Peyer's patch (tissue), 4 donors: ENCODE data around the gene RGPD4. TPM values are rescaled to one million over a fixed set of nuclear protein-coding genes. Genes with fewer than 3 reads are reported as not detected.
"Not testable (repeated sequence)": the region's sequence is repeated elsewhere in the genome, so short reads cannot be mapped to it uniquely, and the experiment has no call there.

Experiments used
- DNase-seq, 3 donors: peaks; one replicate each; pipeline ENCODE4 v3.0.0-alpha.2; 2017 to 2019
- H3K27ac ChIP-seq, 4 donors: fragments of 200-600 bp; sonication (generic); one replicate each; pipeline ENCODE4 v1.5.1; 2016 to 2019
- H3K27me3 ChIP-seq, 2 donors: fragments of 200-600 bp; sonication (generic); one replicate each; pipeline ENCODE4 v1.5.1; 2019
- H3K36me3 ChIP-seq, 3 donors: fragments of 200-600 bp; sonication (generic); one replicate each; pipeline ENCODE4 v1.5.1; 2016 to 2019
- H3K4me1 ChIP-seq, 4 donors: fragments of 200-600 bp; sonication (generic); one replicate each; pipeline ENCODE4 v1.5.1; 2016 to 2019
- H3K4me3 ChIP-seq, 4 donors: fragments of 200-600 bp; sonication (generic); 1 replicate in 3 of 4; 2 replicates in 1 of 4; pipeline ENCODE4 v1.5.1; 2016 to 2019; ENCODE audit warnings: mild to moderate bottlenecking in 1 of 4
- H3K9me3 ChIP-seq, 4 donors: fragments of 200-600 bp; sonication (generic); one replicate each; pipeline ENCODE4 v1.5.1; 2016 to 2019; ENCODE audit warnings: mild to moderate bottlenecking in 1 of 4
- POLR2A ChIP-seq, 2 donors: fragments of 450-650 bp; IDR thresholded peaks; one replicate each; pipeline ENCODE4 v1.5.1; 2017; ENCODE audit warnings: antibody characterized with exemption in 2 of 2, mild to moderate bottlenecking in 2 of 2, moderate library complexity in 2 of 2
- total RNA-seq, 4 donors: library from RNA; depleted of rRNA; stranded (reverse); fragments of >200 nt; gene quantifications; one replicate each; pipeline ENCODE4 v1.1.0, GENCODE V29; 2016
- TF ChIP-seq, protein P1 (sequence below), 6 experiments: fragments of 450-650 bp in 4 of 6; fragments of 200-600 bp in 2 of 6; sonication (generic) in 1 of 6; IDR thresholded peaks; one replicate each; pipeline ENCODE4 v1.5.1; 2017 to 2019; ENCODE audit warnings: antibody characterized with exemption in 6 of 6, mild to moderate bottlenecking in 3 of 6, moderate library complexity in 1 of 6

The RGPD4 gene
- total RNA-seq, 4 donors from 2014 or later = not detected

DNA sequence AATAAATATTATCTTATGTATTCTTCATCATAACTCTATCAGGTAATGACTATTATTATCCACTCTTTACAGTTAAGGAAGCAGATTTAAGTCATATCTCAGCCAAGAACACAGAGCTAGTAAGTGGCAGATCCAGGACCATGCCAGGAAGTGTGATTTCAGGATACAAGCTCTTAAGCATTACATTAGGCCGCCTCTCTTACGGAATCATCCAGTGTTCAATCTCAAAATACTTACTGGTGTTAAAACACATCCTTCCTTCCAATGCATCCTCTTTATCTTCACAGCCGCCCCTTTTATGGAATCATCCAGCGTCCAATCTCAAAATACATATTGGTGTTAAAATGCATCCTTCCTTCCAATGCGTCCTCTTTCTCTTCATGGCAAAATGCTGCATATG lies 14.7 kb upstream of the RGPD4 start:
- Histone ChIP-seq H3K4me1 (no peaks in the 10 kb centered on the region), H3K27me3 (no peaks in the 10 kb centered on the region), H3K9me3 (no peaks in the 10 kb centered on the region), H3K4me3 (no peak overlapping the region), H3K27ac (no peak overlapping the region), H3K36me3 (no peaks in the 10 kb centered on the region)
- DNase-seq = no peak
- TF ChIP-seq, protein P1, sequence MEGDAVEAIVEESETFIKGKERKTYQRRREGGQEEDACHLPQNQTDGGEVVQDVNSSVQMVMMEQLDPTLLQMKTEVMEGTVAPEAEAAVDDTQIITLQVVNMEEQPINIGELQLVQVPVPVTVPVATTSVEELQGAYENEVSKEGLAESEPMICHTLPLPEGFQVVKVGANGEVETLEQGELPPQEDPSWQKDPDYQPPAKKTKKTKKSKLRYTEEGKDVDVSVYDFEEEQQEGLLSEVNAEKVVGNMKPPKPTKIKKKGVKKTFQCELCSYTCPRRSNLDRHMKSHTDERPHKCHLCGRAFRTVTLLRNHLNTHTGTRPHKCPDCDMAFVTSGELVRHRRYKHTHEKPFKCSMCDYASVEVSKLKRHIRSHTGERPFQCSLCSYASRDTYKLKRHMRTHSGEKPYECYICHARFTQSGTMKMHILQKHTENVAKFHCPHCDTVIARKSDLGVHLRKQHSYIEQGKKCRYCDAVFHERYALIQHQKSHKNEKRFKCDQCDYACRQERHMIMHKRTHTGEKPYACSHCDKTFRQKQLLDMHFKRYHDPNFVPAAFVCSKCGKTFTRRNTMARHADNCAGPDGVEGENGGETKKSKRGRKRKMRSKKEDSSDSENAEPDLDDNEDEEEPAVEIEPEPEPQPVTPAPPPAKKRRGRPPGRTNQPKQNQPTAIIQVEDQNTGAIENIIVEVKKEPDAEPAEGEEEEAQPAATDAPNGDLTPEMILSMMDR (IDR thresholded peaks at IDR 0.05) = no peak
- no peak for TF ChIP-seq POLR2A (IDR thresholded peaks at IDR 0.05)

DNA sequence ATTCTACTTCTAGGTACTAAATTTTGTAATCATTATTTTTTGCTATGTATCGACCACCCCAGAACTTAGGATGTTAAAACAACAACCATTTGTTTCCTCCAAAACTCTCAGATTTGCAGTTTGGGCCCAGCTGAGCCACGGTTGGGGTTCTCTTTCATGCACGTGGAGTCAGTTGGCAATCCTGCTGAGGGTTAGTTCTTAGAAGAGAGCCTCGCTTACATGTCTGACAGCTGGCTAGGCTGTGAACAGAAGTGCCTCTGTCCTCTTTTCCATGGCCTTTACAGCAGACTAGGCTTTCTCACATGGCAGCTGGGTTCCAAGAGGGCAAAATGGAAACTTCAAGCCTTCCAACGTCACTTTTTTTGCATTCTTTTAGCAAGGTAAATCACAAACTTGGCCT lies 9.3 kb upstream of the RGPD4 start:
- no peaks in the 10 kb centered on the region for H3K4me1 ChIP-seq
- DNase-seq = no peak
- H3K27me3 ChIP-seq = no peaks in the 10 kb centered on the region
- H3K36me3 ChIP-seq = no peaks in the 10 kb centered on the region
- H3K4me3 ChIP-seq = no peak overlapping the region
- no peaks in the 10 kb centered on the region for H3K9me3 ChIP-seq
- H3K27ac ChIP-seq = no peak overlapping the region
- no peak for TF ChIP-seq POLR2A (IDR thresholded peaks at IDR 0.05)
- TF ChIP-seq, protein P1 (IDR thresholded peaks at IDR 0.05) = no peak

DNA sequence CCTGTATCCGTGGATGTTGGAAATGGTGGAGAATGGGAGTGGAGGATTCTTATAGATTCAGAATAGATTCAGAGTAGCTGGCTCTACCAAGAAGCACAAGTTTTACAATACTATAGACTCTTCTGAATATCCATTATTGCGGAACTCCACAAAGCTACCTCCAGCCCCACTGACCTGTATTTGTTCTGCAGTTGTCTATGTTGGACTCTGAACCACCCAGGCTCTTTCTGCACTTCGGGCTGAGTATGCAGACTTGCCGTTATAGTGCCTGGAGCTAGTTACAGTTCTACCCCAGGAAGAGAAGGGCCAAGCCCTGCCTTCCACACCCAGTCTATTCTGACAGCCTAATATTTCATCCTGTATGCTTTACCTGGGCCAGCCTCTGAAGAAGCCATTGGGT lies 4.4 kb upstream of the RGPD4 start:
- Histone ChIP-seq H3K9me3 (no peaks in the 10 kb centered on the region), H3K36me3 (no peaks in the 10 kb centered on the region), H3K4me3 (no peak overlapping the region), H3K4me1 (no peaks in the 10 kb centered on the region), H3K27ac (no peak overlapping the region), H3K27me3 (no peaks in the 10 kb centered on the region)
- no peak for DNase-seq
- no peak for TF ChIP-seq POLR2A (IDR thresholded peaks at IDR 0.05)
- TF ChIP-seq, protein P1 (IDR thresholded peaks at IDR 0.05) = no peak

DNA sequence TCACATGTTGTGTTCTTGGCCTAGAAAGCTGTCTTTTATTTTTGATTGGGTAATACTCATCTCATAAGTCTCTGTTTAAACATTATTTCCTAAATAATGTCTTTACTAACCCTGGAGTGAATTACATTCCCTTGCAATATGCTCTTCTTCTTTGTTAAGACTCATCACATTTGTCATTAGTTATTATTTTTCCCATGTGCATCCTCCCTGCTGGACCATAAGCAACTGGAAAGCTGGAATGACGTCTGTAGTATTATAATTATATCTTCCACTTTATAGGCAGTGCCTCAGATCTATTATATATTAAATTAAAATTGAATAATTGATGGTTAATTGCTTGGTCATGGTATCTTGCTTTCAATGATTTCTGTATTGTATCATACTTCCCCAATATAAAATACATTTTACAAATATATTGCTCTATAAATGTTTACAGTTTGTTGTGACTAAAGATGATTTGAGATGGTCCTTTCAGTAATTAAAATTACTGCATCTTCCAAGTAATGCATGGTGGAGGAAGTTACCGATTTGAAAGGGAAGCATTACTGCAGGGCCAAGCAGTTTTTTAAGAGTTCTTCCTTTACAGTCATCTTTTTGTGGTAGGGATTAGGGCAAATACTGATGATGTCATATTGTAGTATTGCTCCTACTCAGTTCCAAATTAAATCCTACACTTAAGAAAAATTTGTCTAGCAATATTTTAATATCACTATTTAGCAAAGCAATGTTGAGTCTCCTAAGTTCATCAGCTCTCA lies 2.1 kb upstream of the RGPD4 start:
- no peaks in the 10 kb centered on the region for H3K36me3 ChIP-seq
- H3K9me3 ChIP-seq = no peaks in the 10 kb centered on the region
- no peak overlapping the region for H3K4me3 ChIP-seq
- no peak for DNase-seq
- H3K27ac ChIP-seq = no peak overlapping the region
- no peaks in the 10 kb centered on the region for H3K4me1 ChIP-seq
- TF ChIP-seq, protein P1 (IDR thresholded peaks at IDR 0.05) = no peak
- no peak for TF ChIP-seq POLR2A (IDR thresholded peaks at IDR 0.05)
- no peaks in the 10 kb centered on the region for H3K27me3 ChIP-seq

GRCh38 chr2:107825206-107825563 lies 1.5 kb upstream of the RGPD4 start:
- Histone ChIP-seq H3K4me3 (no peak overlapping the region), H3K9me3 (no peaks in the 10 kb centered on the region), H3K36me3 (no peaks in the 10 kb centered on the region), H3K27ac (no peak overlapping the region), H3K27me3 (no peaks in the 10 kb centered on the region), H3K4me1 (no peaks in the 10 kb centered on the region)
- TF ChIP-seq, protein P1 (IDR thresholded peaks at IDR 0.05) = no peak
- no peak for TF ChIP-seq POLR2A (IDR thresholded peaks at IDR 0.05)
- no peak for DNase-seq

DNA sequence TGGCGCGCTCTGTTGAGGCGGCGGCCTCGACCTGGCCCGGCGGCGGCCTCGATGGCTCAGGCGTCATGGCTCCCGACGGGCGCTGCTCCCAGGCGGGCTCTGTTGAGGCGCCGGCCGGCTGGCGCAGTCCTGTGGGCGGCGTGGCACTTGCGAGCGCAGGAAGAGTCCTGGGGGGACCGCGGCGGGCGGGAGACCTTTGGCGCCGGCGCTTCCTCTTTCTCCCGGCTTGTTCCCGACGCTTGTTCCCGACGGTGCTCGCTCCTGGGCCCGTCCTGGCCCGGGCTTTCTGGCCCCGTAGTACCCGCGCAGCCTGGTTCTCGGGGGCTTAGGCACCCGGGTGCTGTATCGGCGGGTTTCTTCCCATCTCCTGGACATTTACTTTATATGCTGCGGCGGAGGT lies 2.8 kb downstream of the RGPD4 start:
- H3K4me3 ChIP-seq, H3K9me3 ChIP-seq, H3K27ac ChIP-seq, DNase-seq, H3K27me3 ChIP-seq, H3K4me1 ChIP-seq, H3K36me3 ChIP-seq: not testable (repeated sequence)

DNA sequence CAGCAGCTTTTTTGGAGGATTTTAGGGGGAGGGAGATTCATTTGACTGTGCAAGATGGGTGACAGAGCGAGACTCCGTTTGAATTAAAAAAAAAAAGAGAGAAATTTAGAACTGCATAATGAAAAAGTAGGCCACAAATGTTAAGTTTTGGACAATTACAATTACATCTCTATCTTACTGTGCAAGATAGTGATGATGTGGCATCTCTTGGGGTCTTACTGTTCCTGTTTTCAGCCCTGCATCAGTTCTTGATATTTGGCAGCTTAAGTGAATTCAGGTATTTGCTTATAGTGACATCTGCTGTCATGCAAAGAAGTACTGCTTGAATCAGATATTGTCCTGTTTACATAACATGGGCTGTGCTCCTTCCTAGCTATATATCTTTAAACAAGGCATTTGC lies 6.5 kb downstream of the RGPD4 start:
- H3K4me1 ChIP-seq, H3K36me3 ChIP-seq, H3K27ac ChIP-seq, H3K9me3 ChIP-seq, H3K27me3 ChIP-seq, H3K4me3 ChIP-seq, DNase-seq: not testable (repeated sequence)

GRCh38 chr2:107833618-107834017 lies 6.9 kb downstream of the RGPD4 start:
- H3K4me3 ChIP-seq, H3K36me3 ChIP-seq, H3K9me3 ChIP-seq, H3K27ac ChIP-seq, DNase-seq, H3K27me3 ChIP-seq, H3K4me1 ChIP-seq: not testable (repeated sequence)

- not testable (repeated sequence) for H3K36me3 ChIP-seq, H3K27ac ChIP-seq, DNase-seq, H3K27me3 ChIP-seq, H3K4me1 ChIP-seq, H3K4me3 ChIP-seq, H3K9me3 ChIP-seq
Observed at GRCh38 chr2:107916121-107916520, 89.4 kb downstream of the RGPD4 start.
